HG03460 (cell line): Measurements from ENCODE around the gene ZNF593.
A peak's percentile ranks its signal among the peaks of the same experiment; 100 is the strongest.

ENCODE experiments used
- ATAC-seq: cut with Tn5 transposase; IDR thresholded peaks from one replicate; pipeline ENCODE4 v1.9.1; 2021; ENCODE audit not compliant: unreplicated experiment

ZNF593 gene

GRCh38 chr1:26169669-26170471 is at the start of gene ZNF593:
TSS of gene ZNF593 (plus strand) at chr1:26169908. CDS start at chr1:26169984, 76 bp downstream.
- peak; percentile 86 for ATAC-seq

- ATAC-seq = no peak
Measured at GRCh38 chr1:26121854-26122773, 47.6 kb upstream of the ZNF593 start.

- ATAC-seq = no peak
Measured at GRCh38 chr1:26122988-26123973, 46.4 kb upstream of the ZNF593 start.

GRCh38 chr1:26124418-26125331 is 45.0 kb upstream of the ZNF593 start:
- no peak for ATAC-seq

- no peak for ATAC-seq
Measured at GRCh38 chr1:26125382-26125781, 44.3 kb upstream of the ZNF593 start.

- no peak for ATAC-seq
Measured at GRCh38 chr1:26125946-26126320, 43.8 kb upstream of the ZNF593 start.

GRCh38 chr1:26126321-26127084 is 43.2 kb upstream of the ZNF593 start:
- peak; percentile 77 for ATAC-seq

- ATAC-seq = no peak
Measured at GRCh38 chr1:26127235-26128163, 42.2 kb upstream of the ZNF593 start.

GRCh38 chr1:26129778-26130177 is 39.9 kb upstream of the ZNF593 start:
- no peak for ATAC-seq

GRCh38 chr1:26130695-26131094 is 39.0 kb upstream of the ZNF593 start:
- no peak for ATAC-seq

GRCh38 chr1:26132128-26132833 is 37.4 kb upstream of the ZNF593 start:
- ATAC-seq = no peak

GRCh38 chr1:26132834-26133167 is 36.9 kb upstream of the ZNF593 start:
- ATAC-seq = no peak

GRCh38 chr1:26134466-26134865 is 35.2 kb upstream of the ZNF593 start:
- no peak for ATAC-seq

GRCh38 chr1:26138974-26139558 is 30.6 kb upstream of the ZNF593 start:
- ATAC-seq = no peak

- no peak for ATAC-seq
Measured at GRCh38 chr1:26142159-26142558, 27.5 kb upstream of the ZNF593 start.

- ATAC-seq = no peak
Measured at GRCh38 chr1:26145041-26145959, 24.4 kb upstream of the ZNF593 start.
